WTC11 (cell line): ENCODE measurements around the gene PSME4. TPM values are rescaled to one million over a fixed set of nuclear protein-coding genes. Genes with fewer than 3 reads are reported as not detected.

ENCODE experiments used
- ATAC-seq: fragments of 200-7000 bp; cut with Tn5 transposase; 2 replicates; pipeline ENCODE4 v1.10.0; 2021; ENCODE audit warnings: mild to moderate bottlenecking, moderate library complexity
- CTCF ChIA-PET: fragments of 300-600 bp; sonication (Branson Sonifier 250); formaldehyde crosslinking; loops from one replicate; lab custom pipeline; 2021; ENCODE audit warnings: antibody characterized with exemption; lab: Charles Lee
- POLR2A ChIA-PET: fragments of 350-600 bp; sonication (Branson Sonifier 250); formaldehyde crosslinking; loops from one replicate; lab custom pipeline; 2021; ENCODE audit warnings: antibody characterized with exemption; lab: Charles Lee
- DNase-seq: peaks from one replicate; pipeline ENCODE4 v3.0.0; 2021; ENCODE audit warnings: low spot score
- H3K27ac Mint-ChIP-seq: 2 replicates; pipeline ENCODE4 v1.8.0; 2021; ENCODE audit warnings: mixed read lengths
- H3K27me3 Mint-ChIP-seq: 2 replicates; pipeline ENCODE4 v1.8.0; 2021; ENCODE audit warnings: low read depth, mild to moderate bottlenecking, moderate library complexity, mixed read lengths
- H3K36me3 Mint-ChIP-seq: 2 replicates; pipeline ENCODE4 v1.8.0; 2021; ENCODE audit warnings: mixed read lengths
- H3K4me1 Mint-ChIP-seq: 2 replicates; pipeline ENCODE4 v1.8.0; 2022; ENCODE audit warnings: mixed read lengths
- H3K4me3 Mint-ChIP-seq: 2 replicates; pipeline ENCODE4 v1.8.0; 2021; ENCODE audit warnings: mild to moderate bottlenecking, moderate library complexity, mixed read lengths
- H3K9me3 Mint-ChIP-seq: 2 replicates; pipeline ENCODE4 v1.8.0; 2021; ENCODE audit warnings: mixed read lengths
- ESRRA ChIP-seq: sonication (generic); formaldehyde crosslinking; IDR thresholded peaks from 2 replicates; pipeline ENCODE4 v1.8.1; 2022; ENCODE audit warnings: mild to moderate bottlenecking, missing genetic modification reagents, borderline replicate concordance
- GABPB1 ChIP-seq: sonication (generic); formaldehyde crosslinking; IDR thresholded peaks from 2 replicates; pipeline ENCODE4 v1.8.1; 2023; ENCODE audit warnings: mild to moderate bottlenecking, missing genetic modification reagents
- GRHL2 ChIP-seq: fragments of 250-450 bp; sonication (Bioruptor Pico); IDR thresholded peaks from 2 replicates; pipeline ENCODE4 v1.8.0; 2022; ENCODE audit warnings: mild to moderate bottlenecking, moderate library complexity; ENCODE audit not compliant: insufficient replicate concordance, severe bottlenecking
- IRF2 ChIP-seq: sonication (generic); formaldehyde crosslinking; IDR thresholded peaks from 2 replicates; pipeline ENCODE4 v1.8.0; 2022; ENCODE audit warnings: low read depth, missing genetic modification reagents, borderline replicate concordance
- JAZF1 ChIP-seq: fragments of 250-450 bp; sonication (Bioruptor Pico); IDR thresholded peaks from 2 replicates; pipeline ENCODE4 v1.9.0; 2021; ENCODE audit warnings: moderate library complexity, mild to moderate bottlenecking, inconsistent platforms
- NFYB ChIP-seq: sonication (generic); formaldehyde crosslinking; conservative IDR thresholded peaks from 2 replicates; pipeline ENCODE4 v1.8.0; 2022; ENCODE audit warnings: low read depth, missing genetic modification reagents
- RELA ChIP-seq: sonication (generic); formaldehyde crosslinking; IDR thresholded peaks from 2 replicates; pipeline ENCODE4 v1.8.1; 2022; ENCODE audit warnings: missing genetic modification reagents, mild to moderate bottlenecking, borderline replicate concordance
- SP1 ChIP-seq: sonication (generic); formaldehyde crosslinking; conservative IDR thresholded peaks from 2 replicates; pipeline ENCODE4 v1.8.1; 2022; ENCODE audit warnings: missing genetic modification reagents
- ZBTB21 ChIP-seq: sonication (generic); formaldehyde crosslinking; IDR thresholded peaks from 2 replicates; pipeline ENCODE4 v1.8.1; 2023; ENCODE audit warnings: mild to moderate bottlenecking, missing genetic modification reagents, borderline replicate concordance
- ZNF121 ChIP-seq: sonication (generic); formaldehyde crosslinking; IDR thresholded peaks from 2 replicates; pipeline ENCODE4 v1.8.0; 2023; ENCODE audit warnings: missing genetic modification reagents
- ZNF396 ChIP-seq: fragments of 250-450 bp; sonication (Bioruptor Pico); IDR thresholded peaks from 2 replicates; pipeline ENCODE4 v1.8.0; 2021; ENCODE audit warnings: mild to moderate bottlenecking, moderate library complexity, borderline replicate concordance
- ZNF423 ChIP-seq: fragments of 250-450 bp; sonication (Bioruptor Pico); IDR thresholded peaks from 2 replicates; pipeline ENCODE4 v2.1.2; 2022; ENCODE audit warnings: mild to moderate bottlenecking, moderate library complexity
- total RNA-seq: library from RNA; stranded (reverse); gene quantifications from 3 replicates; pipeline ENCODE4 v1.2.3, GENCODE V29; 2021
- TF ChIP-seq, protein P1 (sequence below): sonication (generic); formaldehyde crosslinking; IDR thresholded peaks from 2 replicates; pipeline ENCODE4 v1.8.1; 2022; ENCODE audit warnings: missing genetic modification reagents, borderline replicate concordance
- TF ChIP-seq, protein P2 (sequence below): sonication (generic); formaldehyde crosslinking; IDR thresholded peaks from 2 replicates; pipeline ENCODE4 v1.8.0; 2022; ENCODE audit warnings: mild to moderate bottlenecking, missing genetic modification reagents
- TF ChIP-seq, protein P3 (sequence below): fragments of 250-450 bp; sonication (Bioruptor Pico); IDR thresholded peaks from 2 replicates; pipeline ENCODE4 v1.8.0; 2021; ENCODE audit warnings: mild to moderate bottlenecking
- TF ChIP-seq, protein P4 (sequence below): fragments of 250-450 bp; sonication (Bioruptor Pico); conservative IDR thresholded peaks from 2 replicates; pipeline ENCODE4 v1.9.0; 2021; ENCODE audit warnings: mild to moderate bottlenecking
- TF ChIP-seq, protein P5 (sequence below): sonication (generic); formaldehyde crosslinking; IDR thresholded peaks from 2 replicates; pipeline ENCODE4 v1.8.0; 2022; ENCODE audit warnings: mild to moderate bottlenecking, missing genetic modification reagents
- TF ChIP-seq, protein P6 (sequence below): fragments of 250-450 bp; sonication (Bioruptor Pico); IDR thresholded peaks from 2 replicates; pipeline ENCODE4 v1.9.0; 2021; ENCODE audit warnings: mild to moderate bottlenecking, borderline replicate concordance
- TF ChIP-seq, protein P7 (sequence below): sonication (generic); formaldehyde crosslinking; IDR thresholded peaks from 2 replicates; pipeline ENCODE4 v1.8.1; 2023; ENCODE audit warnings: mild to moderate bottlenecking, moderate library complexity, missing genetic modification reagents

The PSME4 gene
- total RNA-seq, 1 experiment from 2014 or later: 91.9 TPM

DNA sequence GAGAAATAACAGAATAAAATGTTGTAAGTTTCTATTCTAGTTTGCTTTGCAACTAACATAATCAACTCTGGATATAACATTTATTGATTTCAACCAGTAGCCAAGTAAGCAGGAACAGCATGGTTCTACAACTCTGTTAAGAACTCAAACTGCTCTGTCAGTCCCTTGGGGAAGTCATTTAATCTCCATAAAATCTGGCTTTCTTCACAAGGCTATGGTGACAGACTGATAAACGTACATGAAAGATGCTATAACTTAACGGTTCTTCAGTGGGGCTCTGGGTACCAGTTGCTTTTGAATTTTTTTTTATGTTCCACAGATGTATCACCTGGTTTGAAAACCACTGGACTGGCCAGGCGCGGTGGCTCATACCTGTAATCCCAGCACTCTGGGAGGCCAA lies 10.3 kb downstream of the PSME4 start:
- DNase-seq (no peak), ATAC-seq (no peak)
- ChIA-PET CTCF (interaction anchor here (0.7 kb wide), 1 partner anchor 16 kb away, joined by 3 read pairs; no protein-coding TSS in a partner anchor), POLR2A (interaction anchor here (2.9 kb wide), 1 partner anchor 10 kb away, joined by 8 read pairs; the partner anchor contains the start of gene PSME4)
- H3K4me3 Mint-ChIP-seq: no peak overlapping the region
- H3K27ac Mint-ChIP-seq: peak overlapping the region; percentile 99
- no peaks in the 10 kb centered on the region for H3K36me3 Mint-ChIP-seq
- H3K9me3 Mint-ChIP-seq: no peaks in the 10 kb centered on the region
- H3K4me1 Mint-ChIP-seq: peaks cover 70% of the 10 kb centered on the region
- no peaks in the 10 kb centered on the region for H3K27me3 Mint-ChIP-seq
- TF ChIP-seq ZNF121 (CRISPR knock-in tag): no peak
- TF ChIP-seq GRHL2: no peak
- no peak for TF ChIP-seq ZNF396
- TF ChIP-seq NFYB (CRISPR knock-in tag): no peak
- no peak for TF ChIP-seq IRF2

DNA sequence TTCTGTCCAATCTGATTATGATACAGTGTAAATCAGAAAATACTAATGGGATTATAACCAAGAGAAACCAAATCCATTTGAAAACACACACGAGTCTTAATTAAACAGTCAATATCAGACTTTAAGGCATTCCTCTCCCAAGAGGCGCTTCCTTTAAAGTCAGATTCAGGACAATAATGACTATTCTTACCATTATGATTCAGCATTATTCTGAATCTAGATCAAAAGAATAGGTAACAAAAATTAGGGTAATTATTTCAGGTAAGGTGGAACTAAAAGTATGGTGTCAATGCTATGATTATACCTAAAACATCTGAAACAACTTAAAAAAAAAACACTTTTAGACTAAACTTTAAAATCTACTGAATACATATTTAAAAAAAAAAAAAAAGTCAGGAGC lies 12.3 kb downstream of the PSME4 start:
- H3K27ac Mint-ChIP-seq: peak overlapping the region; percentile 55; the same call in 1 of the 2 replicates
- H3K9me3 Mint-ChIP-seq: no peaks in the 10 kb centered on the region
- POLR2A ChIA-PET: no interaction called here
- no peak for DNase-seq
- H3K27me3 Mint-ChIP-seq: no peaks in the 10 kb centered on the region
- CTCF ChIA-PET: no interaction called here
- H3K36me3 Mint-ChIP-seq: no peaks in the 10 kb centered on the region
- TF ChIP-seq, protein P1, sequence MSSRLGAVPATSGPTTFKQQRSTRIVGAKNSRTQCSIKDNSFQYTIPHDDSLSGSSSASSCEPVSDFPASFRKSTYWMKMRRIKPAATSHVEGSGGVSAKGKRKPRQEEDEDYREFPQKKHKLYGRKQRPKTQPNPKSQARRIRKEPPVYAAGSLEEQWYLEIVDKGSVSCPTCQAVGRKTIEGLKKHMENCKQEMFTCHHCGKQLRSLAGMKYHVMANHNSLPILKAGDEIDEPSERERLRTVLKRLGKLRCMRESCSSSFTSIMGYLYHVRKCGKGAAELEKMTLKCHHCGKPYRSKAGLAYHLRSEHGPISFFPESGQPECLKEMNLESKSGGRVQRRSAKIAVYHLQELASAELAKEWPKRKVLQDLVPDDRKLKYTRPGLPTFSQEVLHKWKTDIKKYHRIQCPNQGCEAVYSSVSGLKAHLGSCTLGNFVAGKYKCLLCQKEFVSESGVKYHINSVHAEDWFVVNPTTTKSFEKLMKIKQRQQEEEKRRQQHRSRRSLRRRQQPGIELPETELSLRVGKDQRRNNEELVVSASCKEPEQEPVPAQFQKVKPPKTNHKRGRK (CRISPR knock-in tag): no peak
- TF ChIP-seq, protein P2, sequence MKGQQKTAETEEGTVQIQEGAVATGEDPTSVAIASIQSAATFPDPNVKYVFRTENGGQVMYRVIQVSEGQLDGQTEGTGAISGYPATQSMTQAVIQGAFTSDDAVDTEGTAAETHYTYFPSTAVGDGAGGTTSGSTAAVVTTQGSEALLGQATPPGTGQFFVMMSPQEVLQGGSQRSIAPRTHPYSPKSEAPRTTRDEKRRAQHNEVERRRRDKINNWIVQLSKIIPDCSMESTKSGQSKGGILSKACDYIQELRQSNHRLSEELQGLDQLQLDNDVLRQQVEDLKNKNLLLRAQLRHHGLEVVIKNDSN (CRISPR knock-in tag): no peak
- no peak for TF ChIP-seq GABPB1 (CRISPR knock-in tag)
- TF ChIP-seq ZNF396: no peak
- TF ChIP-seq, protein P3, sequence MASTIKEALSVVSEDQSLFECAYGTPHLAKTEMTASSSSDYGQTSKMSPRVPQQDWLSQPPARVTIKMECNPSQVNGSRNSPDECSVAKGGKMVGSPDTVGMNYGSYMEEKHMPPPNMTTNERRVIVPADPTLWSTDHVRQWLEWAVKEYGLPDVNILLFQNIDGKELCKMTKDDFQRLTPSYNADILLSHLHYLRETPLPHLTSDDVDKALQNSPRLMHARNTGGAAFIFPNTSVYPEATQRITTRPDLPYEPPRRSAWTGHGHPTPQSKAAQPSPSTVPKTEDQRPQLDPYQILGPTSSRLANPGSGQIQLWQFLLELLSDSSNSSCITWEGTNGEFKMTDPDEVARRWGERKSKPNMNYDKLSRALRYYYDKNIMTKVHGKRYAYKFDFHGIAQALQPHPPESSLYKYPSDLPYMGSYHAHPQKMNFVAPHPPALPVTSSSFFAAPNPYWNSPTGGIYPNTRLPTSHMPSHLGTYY (CRISPR knock-in tag): no peak
- TF ChIP-seq, protein P4, sequence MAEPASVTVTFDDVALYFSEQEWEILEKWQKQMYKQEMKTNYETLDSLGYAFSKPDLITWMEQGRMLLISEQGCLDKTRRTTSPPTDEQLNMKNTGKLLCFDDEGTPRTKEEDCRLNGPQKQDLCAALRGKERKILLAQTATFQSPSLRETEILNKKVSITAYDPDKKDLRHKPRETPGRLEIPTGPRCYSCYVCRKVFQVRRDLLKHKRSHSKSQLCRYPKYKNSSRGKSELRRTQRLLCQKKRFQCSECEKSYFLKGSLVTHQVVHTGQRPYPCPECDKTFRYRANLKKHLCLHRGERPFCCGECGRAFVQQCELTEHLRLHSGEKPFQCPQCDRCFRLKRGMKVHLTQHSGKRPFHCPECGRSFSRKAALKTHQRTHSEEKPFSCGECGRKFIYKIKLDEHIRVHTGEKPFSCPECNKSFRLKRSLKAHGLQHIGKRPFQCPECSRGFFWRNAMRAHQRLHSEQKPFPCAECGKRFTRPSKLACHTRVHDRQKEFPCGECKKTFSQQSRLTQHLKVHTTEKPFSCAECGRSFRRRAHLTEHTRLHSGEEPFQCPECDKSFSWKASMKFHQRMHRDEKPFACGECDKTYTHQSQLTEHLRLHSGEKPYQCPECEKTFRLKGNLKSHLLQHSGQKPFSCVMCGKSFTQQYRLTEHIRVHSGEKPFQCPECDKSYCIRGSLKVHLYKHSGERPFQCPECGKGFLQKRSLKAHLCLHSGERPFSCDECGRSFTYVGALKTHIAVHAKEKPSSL (CRISPR knock-in tag): no peak
- TF ChIP-seq, protein P5, sequence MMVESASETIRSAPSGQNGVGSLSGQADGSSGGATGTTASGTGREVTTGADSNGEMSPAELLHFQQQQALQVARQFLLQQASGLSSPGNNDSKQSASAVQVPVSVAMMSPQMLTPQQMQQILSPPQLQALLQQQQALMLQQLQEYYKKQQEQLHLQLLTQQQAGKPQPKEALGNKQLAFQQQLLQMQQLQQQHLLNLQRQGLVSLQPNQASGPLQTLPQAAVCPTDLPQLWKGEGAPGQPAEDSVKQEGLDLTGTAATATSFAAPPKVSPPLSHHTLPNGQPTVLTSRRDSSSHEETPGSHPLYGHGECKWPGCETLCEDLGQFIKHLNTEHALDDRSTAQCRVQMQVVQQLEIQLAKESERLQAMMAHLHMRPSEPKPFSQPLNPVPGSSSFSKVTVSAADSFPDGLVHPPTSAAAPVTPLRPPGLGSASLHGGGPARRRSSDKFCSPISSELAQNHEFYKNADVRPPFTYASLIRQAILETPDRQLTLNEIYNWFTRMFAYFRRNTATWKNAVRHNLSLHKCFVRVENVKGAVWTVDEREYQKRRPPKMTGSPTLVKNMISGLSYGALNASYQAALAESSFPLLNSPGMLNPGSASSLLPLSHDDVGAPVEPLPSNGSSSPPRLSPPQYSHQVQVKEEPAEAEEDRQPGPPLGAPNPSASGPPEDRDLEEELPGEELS (CRISPR knock-in tag): no peak
- no peak for TF ChIP-seq RELA
- TF ChIP-seq, protein P6, sequence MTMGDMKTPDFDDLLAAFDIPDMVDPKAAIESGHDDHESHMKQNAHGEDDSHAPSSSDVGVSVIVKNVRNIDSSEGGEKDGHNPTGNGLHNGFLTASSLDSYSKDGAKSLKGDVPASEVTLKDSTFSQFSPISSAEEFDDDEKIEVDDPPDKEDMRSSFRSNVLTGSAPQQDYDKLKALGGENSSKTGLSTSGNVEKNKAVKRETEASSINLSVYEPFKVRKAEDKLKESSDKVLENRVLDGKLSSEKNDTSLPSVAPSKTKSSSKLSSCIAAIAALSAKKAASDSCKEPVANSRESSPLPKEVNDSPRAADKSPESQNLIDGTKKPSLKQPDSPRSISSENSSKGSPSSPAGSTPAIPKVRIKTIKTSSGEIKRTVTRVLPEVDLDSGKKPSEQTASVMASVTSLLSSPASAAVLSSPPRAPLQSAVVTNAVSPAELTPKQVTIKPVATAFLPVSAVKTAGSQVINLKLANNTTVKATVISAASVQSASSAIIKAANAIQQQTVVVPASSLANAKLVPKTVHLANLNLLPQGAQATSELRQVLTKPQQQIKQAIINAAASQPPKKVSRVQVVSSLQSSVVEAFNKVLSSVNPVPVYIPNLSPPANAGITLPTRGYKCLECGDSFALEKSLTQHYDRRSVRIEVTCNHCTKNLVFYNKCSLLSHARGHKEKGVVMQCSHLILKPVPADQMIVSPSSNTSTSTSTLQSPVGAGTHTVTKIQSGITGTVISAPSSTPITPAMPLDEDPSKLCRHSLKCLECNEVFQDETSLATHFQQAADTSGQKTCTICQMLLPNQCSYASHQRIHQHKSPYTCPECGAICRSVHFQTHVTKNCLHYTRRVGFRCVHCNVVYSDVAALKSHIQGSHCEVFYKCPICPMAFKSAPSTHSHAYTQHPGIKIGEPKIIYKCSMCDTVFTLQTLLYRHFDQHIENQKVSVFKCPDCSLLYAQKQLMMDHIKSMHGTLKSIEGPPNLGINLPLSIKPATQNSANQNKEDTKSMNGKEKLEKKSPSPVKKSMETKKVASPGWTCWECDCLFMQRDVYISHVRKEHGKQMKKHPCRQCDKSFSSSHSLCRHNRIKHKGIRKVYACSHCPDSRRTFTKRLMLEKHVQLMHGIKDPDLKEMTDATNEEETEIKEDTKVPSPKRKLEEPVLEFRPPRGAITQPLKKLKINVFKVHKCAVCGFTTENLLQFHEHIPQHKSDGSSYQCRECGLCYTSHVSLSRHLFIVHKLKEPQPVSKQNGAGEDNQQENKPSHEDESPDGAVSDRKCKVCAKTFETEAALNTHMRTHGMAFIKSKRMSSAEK (CRISPR knock-in tag): no peak
- TF ChIP-seq JAZF1 (CRISPR knock-in tag): no peak
- TF ChIP-seq, protein P7, sequence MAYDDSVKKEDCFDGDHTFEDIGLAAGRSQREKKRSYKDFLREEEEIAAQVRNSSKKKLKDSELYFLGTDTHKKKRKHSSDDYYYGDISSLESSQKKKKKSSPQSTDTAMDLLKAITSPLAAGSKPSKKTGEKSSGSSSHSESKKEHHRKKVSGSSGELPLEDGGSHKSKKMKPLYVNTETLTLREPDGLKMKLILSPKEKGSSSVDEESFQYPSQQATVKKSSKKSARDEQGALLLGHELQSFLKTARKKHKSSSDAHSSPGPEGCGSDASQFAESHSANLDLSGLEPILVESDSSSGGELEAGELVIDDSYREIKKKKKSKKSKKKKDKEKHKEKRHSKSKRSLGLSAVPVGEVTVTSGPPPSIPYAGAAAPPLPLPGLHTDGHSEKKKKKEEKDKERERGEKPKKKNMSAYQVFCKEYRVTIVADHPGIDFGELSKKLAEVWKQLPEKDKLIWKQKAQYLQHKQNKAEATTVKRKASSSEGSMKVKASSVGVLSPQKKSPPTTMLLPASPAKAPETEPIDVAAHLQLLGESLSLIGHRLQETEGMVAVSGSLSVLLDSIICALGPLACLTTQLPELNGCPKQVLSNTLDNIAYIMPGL (CRISPR knock-in tag): no peak
- TF ChIP-seq ZNF423 (CRISPR knock-in tag): no peak
- TF ChIP-seq ZBTB21: no peak
- no peak for TF ChIP-seq ESRRA (CRISPR knock-in tag)
- no peak for TF ChIP-seq SP1
- TF ChIP-seq, all 79 proteins: peak for 0
- peaks cover 55% of the 10 kb centered on the region for H3K4me1 Mint-ChIP-seq
- ATAC-seq: no peak
- no peak overlapping the region for H3K4me3 Mint-ChIP-seq
